Endothelial cell of hepatic sinusoid (primary cell): ENCODE measurements around the gene DPM1.

Experiments
- in situ Hi-C: cut with HindIII; loops from 2 replicates; pipeline ENCODE4 v1.10.0; 2017; ENCODE audit warnings: low sequenced_read_pairs

The DPM1 gene

DNA sequence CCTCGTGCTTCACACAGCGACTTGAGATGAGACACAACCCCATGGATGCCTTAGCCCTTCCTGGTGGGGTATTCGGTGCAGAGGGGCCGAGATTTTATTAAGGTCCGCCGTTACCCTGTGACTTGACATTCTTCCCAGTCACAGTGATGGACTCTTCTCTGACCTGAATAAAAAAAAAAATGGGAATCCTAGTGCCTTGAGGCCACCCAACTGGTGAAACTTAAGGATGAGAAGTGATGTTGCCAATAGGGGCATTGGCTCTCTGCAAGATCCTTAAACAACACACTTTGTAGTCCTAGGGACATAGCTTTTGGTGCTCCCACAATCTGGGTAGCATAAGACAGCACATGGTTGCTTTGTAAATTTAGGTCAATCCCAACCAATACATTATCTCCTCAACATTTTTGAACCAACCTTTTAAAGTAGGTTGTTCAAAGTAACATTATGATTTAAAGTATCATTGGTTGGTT, 26.3 kb downstream of the DPM1 start:
- in situ Hi-C loops = no loop called here

DNA sequence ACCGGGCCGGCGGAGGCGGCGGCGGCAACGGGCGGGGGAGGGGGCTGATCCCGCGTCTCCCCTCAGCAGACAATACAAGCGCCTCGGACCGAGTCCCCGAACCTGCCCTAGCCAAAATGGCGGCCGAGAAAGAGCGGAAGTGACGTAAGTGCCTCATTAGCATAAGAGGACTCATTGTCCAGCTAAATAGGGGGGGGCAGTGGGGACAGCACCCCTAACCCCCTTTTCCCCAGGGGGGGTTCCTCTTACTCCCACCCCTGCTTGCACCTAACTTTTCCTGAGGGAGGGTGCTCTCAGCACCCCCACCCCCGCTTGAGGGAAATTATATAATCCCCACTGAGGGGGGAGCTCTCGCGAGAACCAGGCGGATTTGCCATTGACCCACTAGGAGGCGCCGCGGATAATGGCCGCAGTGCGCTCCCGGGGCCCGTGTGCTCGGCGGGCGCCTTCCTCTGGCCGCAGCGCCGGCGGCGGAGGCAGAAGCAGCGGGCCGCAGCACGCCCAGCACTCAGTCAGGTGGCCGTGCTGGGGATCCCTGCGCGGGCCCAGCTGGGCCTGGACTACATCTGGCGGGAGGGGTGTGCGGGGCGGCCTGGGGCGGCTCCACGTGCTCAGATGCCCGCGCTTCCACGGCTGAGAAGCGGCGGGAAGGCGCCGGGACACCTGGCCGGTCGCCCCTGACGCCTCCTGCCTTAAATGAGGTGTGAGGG, 26.9 kb downstream of the DPM1 start, which contains the start of gene ADNP:
TSS of gene ADNP (minus strand) at position 132 of the 710 bp plus-strand sequence. CDS start 27,441 bp downstream, outside the sequence.
- in situ Hi-C loops = no loop called here

DNA sequence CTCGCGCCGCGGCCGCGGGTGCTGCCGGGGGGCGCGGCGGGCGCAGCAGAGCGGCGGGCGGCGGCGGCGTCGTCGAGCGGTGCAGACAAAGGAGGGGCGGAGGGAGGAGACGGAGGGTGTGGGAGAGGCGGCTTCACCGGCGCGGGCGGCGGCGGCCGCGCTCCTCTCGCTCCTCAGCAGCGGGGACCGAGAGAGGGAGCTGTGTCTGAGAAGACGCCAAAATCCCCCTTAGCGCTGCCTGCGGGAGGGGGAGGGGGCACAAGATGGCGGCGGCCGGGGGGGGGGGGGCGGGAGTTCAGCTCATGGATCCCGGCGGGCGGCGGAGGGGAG, 27.4 kb downstream of the DPM1 start:
- in situ Hi-C loops = no loop called here

DNA sequence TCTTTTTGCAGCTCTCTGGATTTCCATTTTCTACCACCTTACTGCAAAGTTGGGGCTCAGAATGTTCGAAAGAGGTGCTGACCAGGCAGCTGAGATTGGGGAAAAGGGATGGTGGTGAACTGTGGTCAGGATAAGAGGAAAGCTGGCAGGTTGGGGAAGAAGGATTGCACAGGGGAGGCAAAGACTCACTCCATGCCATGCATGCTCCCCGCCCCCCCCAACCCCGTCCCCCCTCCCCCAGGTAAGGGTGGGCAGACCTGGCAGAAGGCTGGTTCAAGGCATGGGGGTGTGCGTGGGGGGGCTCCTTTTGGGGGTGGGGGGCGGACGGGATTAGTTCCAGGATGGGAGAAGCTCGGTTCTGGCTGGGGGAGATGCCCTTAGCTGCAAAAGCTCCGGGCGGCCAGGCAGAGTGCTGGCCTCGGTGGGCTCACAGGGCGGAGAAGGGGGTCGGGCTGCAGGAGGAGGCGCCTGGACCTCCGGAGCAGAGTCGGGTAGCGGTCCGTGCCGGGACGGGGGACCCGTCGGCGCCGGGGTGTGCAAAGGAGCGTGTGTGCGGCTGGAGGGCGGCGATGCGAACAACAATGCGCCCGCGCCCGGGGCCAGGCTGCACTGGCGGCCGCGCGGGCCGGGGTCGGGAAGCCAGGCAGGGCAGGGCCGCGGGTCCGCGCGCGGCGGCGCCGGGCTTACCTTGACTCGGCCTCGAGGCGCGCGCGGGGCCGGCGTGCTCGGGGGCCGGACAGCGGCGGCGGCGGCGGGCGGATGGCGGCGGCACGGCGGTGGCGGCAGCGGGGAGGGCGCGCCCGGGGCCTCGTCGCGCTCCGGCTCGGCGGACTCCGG, 28.0 kb downstream of the DPM1 start:
- in situ Hi-C loops = no loop called here

DNA sequence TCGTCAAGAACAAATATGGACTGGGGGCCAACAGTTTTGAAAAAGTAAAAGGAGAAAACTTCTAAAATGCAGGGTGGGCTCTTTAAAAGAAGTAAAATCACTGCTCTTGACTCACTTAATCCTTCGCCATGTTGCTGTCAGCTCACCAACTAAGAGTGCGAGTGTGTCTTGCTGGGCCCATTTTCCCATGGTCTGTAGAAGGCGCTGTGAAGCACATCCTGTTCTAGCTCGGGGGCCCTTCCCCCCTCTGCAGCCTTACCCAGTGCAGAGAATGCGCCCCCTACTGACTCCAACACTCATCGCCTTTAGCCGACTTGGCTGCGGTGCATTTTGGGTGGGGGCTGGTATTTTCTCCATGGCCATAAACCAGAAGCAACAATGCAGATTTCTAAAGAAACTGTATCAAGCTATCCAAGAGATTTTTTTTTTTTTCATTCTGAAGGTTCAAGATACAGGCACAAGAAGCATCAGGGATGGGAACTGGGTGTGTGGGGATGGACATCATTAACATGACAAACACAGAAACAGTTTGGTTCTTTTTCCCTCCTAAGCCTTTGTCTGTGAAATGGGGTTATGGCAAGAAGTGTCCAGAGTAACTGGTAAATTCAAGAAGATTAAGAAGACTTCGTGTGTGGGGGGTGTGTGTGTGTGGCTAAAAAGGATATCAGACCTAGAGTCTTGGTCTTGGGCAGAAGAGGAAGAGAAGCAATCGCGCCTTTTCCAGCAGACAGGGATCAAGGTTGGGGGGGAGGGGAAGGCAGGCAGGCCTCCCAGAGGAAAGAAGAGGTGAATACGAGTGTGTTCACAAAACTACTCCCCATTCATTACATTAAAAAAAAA, 28.8 kb downstream of the DPM1 start:
- in situ Hi-C loops = loop anchor here (10.0 kb wide), 1 partner anchor 135 kb away; the partner anchor contains the start of gene BCAS4

DNA sequence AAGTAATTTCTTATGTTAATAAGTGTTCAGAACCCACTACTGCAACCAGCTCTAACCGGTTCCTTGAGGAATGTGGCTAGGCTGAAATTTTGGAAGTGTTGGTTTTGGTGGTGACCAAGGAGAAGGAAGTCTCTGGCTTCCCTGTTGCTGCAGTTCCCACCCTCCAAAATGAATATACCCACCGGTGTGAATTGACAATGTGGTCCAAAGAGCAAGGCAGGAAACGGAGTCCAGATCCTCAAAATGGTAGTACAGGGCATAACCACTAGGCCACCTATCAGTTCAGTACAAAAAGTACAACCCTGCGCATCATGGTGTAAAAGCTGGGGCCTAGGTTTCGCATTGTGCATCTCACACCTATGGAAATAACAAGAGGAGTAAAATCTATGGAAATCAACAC, 29.9 kb downstream of the DPM1 start:
- in situ Hi-C loops = loop anchor here (10.0 kb wide), 1 partner anchor 134 kb away; the partner anchor contains the start of gene BCAS4

DNA sequence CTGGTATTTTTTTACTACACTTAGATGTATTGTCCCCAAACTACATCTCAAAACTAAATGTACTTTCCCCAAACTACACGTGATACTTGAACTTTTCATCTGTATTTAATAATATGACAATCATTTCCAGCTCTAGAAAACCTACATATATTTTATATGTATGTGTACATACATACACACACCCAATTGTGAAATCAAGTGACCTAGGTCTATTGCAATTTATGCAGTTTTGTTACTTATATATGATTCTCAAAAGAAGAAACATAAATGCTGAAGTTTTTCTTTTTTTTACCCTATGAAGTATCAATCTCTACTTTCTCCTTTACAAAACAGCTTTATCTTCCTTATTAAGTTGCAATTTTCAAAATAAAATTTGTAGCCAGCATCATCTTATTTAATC, 31.8 kb downstream of the DPM1 start:
- in situ Hi-C loops = loop anchor here (10.0 kb wide), 1 partner anchor 132 kb away; the partner anchor contains the start of gene BCAS4

DNA sequence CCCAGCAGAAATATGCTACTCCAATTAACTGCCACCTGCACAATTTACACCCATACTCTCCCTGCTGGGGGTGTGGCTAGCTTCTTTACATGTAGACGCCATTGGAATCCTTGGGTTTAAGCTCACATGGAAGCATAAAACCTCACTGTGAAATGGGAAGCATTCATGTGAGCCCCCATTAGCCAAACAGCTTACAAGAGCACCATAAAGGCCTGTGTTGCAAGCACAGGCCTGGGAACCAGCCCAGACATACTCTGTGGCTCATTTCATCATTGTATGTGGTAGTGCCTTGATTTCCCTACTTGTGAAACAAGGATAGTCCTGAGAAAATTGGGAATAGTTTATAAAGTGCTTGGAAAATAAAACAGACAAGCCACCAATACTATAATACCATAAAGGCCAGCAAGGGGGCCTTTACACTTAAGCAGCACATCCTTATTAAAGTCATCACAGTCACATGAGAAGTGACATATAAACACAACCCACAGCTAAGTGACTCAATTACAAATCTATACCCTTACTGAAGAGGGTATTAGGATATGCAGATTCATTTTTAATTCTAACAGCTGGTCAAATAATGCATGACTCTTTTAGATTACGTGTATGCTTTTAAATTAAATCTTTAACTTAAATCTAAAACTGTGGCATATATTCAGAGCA, 33.9 kb downstream of the DPM1 start:
- in situ Hi-C loops = loop anchor here (10.0 kb wide), 1 partner anchor 130 kb away; the partner anchor contains the start of gene BCAS4

DNA sequence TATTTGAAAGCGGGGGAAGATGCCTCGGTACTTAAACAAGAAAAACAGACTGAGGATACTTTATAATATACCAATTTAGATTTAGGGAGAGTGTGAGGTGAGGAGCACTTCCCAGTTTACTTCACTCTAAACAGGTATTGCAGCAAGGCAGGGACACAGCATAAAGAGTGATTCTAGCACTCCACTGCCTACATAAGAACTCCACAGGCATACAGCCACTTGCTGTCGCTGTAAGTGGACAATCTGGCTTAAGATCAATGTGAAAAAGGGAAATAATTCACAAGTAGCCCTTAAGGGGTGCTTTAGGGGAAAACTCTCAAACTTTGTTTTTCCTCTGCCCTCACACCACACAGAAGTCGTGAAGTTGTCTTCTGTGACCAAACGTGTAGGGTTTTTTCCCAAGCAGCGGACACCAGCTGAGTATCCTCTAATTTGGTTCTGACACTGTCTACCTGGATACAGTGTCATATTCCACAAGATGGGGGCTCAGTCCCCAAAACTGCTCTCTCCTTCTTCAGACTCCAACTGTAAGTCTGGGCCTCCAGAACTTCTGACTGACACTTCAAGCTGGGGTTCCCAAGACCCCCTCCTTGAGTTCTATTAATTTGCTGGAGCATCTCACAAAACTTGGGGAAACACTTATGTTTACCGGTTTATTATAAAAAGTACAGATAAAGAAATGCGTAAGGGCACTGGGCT, 36.4 kb downstream of the DPM1 start:
- in situ Hi-C loops = loop anchor here (10.0 kb wide), 1 partner anchor 127 kb away; the partner anchor contains the start of gene BCAS4

DNA sequence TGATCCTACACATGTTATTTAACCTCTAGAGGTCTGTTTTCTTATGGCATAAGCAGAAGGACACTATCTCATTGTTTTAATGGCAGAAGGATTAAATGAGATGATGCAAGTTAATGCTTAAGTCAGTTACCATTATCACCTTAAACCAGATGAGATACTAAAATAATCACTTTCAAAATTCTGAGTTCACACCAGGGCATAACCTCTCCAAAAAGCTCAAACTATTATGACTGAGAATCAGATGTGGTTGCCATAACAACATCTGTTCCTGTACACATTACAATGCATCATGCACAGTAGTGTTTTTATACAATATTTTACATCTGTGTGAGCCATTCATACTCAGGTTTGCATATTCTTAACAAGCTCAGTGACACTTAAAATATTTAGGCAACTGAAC, 37.3 kb downstream of the DPM1 start:
- in situ Hi-C loops = loop anchor here (10.0 kb wide), 1 partner anchor 126 kb away; the partner anchor contains the start of gene BCAS4

DNA sequence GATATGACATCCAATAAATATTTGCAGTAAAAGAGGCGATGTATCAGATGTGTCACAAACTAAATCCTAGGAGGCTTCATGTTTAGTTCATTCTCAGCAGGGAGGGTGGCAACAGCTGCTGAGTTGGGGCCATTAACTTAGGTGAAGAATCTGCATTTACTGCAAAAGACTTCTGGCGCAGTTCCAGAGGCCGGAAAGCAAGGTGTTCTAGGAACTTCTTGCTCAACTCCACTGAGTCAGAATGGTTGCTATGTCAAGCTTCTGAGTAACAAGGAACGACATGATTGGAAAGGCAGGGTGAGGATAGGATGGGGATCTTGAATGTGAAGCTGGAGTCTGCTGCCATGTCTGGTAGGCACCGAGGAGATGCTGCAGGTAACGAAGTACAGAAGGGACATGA, 38.8 kb downstream of the DPM1 start:
- in situ Hi-C loops = loop anchor here (5.0 kb wide), 2 partner anchors 58 to 103 kb away; partner anchors contain the start of gene KCNG1

DNA sequence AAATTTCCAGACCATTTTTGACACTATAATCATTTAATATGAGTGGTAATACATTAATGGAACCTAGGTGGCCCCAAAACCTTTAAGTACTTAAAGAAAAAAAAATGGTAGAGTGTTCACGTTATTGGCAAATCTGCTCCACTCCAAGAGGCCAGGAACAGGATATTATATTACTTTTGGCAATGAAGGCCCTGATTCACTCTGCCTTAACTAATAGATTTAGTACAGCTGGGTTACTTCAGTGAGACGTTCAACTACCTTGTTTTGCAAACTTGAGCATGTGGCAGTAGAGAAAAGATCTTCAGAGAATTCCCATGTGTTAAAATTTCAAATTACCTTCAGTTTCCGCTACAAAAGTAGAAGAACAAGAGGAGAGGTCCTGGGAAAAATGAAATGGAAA, 39.9 kb downstream of the DPM1 start:
- in situ Hi-C loops = loop anchor here (5.0 kb wide), 2 partner anchors 59 to 104 kb away; partner anchors contain the start of gene KCNG1

DNA sequence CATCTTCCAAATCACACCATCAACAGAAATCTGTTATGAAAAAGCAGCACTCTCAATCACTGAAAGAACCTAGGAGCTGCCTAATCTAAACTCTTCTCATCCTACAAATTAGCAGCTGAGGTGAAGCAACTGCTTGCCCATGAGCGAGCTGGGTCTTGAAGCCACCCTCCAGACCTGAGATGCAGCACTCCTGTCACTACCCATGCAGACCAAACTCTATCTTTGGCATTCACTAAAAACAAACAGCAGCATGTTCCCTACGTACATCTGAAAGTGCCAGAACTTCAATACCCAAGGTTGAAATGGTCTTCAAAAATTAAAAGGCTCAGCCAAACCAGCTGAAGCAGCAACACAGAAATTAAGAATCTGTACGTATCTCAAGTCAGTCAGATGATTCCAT, 41.4 kb downstream of the DPM1 start:
- in situ Hi-C loops = loop anchor here (5.0 kb wide), 2 partner anchors 60 to 105 kb away; partner anchors contain the start of gene KCNG1

DNA sequence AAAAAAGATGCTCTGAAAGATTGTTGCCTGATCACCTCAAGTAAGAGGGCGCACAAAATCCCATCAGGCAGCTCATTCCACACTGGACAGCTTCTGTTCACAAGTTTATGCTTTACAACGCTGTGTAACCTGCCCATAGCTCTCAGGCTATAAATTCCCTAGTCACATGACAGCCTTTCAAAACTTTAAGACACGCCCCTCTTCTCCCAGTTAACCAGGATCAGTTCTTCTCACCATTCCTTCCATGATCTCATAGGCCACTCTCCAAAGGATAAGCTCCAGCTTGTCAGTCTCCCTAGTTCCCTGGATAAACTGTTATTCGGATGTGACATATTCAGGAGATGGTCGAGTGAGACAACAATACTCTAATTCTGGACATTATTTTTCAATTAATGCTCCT, 42.1 kb downstream of the DPM1 start:
- in situ Hi-C loops = loop anchor here (5.0 kb wide), 2 partner anchors 61 to 106 kb away; partner anchors contain the start of gene KCNG1

DNA sequence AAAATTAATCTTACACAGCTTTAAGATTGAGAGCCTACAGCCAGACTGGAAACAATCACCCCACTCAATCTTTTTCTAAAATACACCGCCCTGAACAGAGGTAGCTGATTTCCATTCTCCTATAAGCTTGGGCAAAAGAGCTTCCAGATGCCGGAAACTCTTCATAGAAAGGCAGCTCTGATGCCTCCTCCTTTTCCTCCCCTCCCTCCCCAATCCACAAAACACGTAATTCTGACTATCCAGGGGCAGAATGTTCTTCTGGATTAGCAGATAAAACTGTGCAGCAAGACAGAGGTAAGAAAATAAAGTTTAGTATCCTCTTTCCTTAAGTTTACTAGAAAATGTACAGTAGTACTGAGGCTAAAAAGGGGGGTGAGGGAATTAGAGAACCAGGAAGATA, 42.9 kb downstream of the DPM1 start:
- in situ Hi-C loops = loop anchor here (5.0 kb wide), 2 partner anchors 62 to 107 kb away; partner anchors contain the start of gene KCNG1

DNA sequence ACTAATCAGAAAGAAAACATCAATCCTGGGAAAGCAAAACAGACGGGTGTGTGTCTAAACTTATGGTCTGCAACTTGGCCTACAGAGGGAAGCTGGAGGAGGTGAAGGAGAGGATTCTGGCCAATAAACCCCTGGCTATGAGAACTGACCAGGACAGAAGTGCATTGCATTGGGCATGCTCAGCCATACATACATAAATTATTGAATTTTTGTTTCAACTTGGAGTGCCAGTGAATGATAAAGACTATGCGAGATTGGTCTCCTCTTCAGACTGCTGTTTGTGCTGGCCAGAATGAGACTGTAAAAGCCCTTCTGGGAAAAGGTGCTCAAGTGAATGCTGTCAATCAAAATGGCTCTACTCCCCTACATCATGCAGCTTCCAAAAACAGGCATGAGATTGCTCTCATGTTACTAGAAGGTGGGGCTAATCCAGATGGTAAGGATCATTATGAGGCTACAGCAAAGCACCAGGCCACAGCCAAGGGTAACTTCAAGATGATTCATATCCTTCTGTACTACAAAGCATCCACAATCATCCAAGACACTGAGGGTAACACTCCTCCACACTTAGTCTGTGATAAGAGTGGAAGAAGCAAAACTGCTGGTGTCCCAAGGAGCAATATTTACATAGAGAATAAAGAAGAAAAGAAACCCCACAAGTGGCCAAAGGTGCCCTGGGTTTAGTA, 44.5 kb downstream of the DPM1 start:
- in situ Hi-C loops = no loop called here

DNA sequence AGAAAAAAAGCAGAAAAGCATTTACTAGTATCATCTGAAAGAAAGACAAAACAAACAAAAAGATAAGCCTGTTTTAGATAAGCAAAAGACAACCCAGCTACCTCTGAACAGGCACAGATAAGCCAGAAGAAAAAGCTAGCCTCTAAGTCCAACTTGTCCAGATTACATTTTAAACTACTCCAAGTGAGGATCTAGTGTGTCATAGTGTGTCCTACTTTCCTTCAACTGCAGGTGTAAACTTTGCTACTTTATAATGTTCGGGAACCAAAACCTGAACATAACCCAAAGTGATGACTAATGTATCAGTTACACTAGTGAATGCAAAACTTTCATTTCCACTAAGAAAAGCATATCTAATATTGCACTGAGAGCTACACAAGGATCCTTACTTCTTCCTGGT, 46.6 kb downstream of the DPM1 start:
- in situ Hi-C loops = no loop called here

DNA sequence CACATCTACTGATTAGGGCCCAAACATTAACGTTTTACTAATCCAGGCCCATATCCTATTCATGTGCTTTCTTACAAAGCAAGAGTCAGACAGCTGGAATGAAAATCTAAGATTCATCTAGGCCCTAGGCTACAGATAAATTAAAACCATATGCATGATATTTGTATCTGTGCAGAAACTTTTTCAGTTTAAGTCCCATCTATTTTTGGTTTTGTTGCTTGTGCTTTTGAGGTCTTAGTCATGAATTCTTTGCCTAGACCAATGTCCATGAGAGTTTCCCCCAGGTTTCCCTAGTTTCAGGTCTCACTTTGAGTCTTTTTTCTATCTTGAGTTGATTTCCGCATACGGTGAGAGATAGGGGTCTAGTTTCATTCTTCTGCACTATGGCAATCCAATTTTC, 47.3 kb downstream of the DPM1 start:
- in situ Hi-C loops = no loop called here

DNA sequence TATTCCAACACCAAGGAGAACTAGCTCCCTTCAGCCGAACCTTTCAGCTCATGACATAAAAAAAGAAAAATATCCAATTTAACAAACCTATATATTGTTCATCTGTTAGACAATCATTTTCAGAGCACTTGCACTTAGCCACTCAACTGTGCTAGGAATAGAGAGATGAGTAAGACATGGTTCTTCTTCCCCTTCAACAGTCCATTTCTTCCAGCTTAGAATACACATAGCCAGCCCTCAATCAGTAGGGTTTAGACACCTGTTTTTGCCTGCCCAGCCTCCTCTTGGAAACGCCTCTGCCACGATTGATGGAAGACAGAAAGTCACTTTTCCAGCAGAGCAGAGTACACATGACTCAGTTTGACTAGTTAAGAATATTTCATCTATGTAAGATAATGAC, 48.9 kb downstream of the DPM1 start:
- in situ Hi-C loops = no loop called here
